ENCODE data around the gene CRTC1. TPM values are rescaled to one million over a fixed set of nuclear protein-coding genes. Genes with fewer than 3 reads are reported as not detected.

CRTC1 gene
- total RNA-seq, 1 donor from 2014 or later: 0.79 TPM

GRCh38 chr19:18737954-18738351, 54.5 kb downstream of the CRTC1 start:
- FAIRE-seq: no peak
- Histone ChIP-seq H3K36me3 (ENCODE audit: control insufficient read depth, insufficient read depth, low read length) (no peaks in the 10 kb centered on the region), H3K4me3 (ENCODE audit: low read depth, low read length) (no peak overlapping the region), H3K27me3 (ENCODE audit: control insufficient read depth, insufficient read depth, low read length) (no peaks in the 10 kb centered on the region)
- no peak for DNase-seq (ENCODE audit: low read depth)
- TF ChIP-seq CTCF (IDR thresholded peaks at IDR 0.05; ENCODE audit: insufficient read depth, low read length, severe bottlenecking): no peak

- no peak for FAIRE-seq
- H3K4me3 ChIP-seq (ENCODE audit: low read depth, low read length): no peak overlapping the region
- TF ChIP-seq CTCF (IDR thresholded peaks at IDR 0.05; ENCODE audit: insufficient read depth, low read length, severe bottlenecking): no peak
- no peaks in the 10 kb centered on the region for H3K27me3 ChIP-seq (ENCODE audit: control insufficient read depth, insufficient read depth, low read length)
- DNase-seq (ENCODE audit: low read depth): no peak
- no peaks in the 10 kb centered on the region for H3K36me3 ChIP-seq (ENCODE audit: control insufficient read depth, insufficient read depth, low read length)
These were observed 55.6 kb downstream of the CRTC1 start for GRCh38 chr19:18738961-18739690.

GRCh38 chr19:18741124-18742121, 57.9 kb downstream of the CRTC1 start:
- FAIRE-seq: no peak
- H3K4me3 ChIP-seq (ENCODE audit: low read depth, low read length): no peak overlapping the region
- DNase-seq (ENCODE audit: low read depth): no peak
- H3K27me3 ChIP-seq (ENCODE audit: control insufficient read depth, insufficient read depth, low read length): no peaks in the 10 kb centered on the region
- TF ChIP-seq CTCF (IDR thresholded peaks at IDR 0.05; ENCODE audit: insufficient read depth, low read length, severe bottlenecking): no peak
- no peaks in the 10 kb centered on the region for H3K36me3 ChIP-seq (ENCODE audit: control insufficient read depth, insufficient read depth, low read length)

- Histone ChIP-seq H3K4me3 (ENCODE audit: low read depth, low read length) (no peak overlapping the region), H3K27me3 (ENCODE audit: control insufficient read depth, insufficient read depth, low read length) (no peaks in the 10 kb centered on the region), H3K36me3 (ENCODE audit: control insufficient read depth, insufficient read depth, low read length) (no peaks in the 10 kb centered on the region)
- no peak for DNase-seq (ENCODE audit: low read depth)
- no peak for TF ChIP-seq CTCF (IDR thresholded peaks at IDR 0.05; ENCODE audit: insufficient read depth, low read length, severe bottlenecking)
- FAIRE-seq: no peak
These were observed 58.8 kb downstream of the CRTC1 start for GRCh38 chr19:18742324-18742723.

- no peak overlapping the region for H3K4me3 ChIP-seq (ENCODE audit: low read depth, low read length)
- H3K36me3 ChIP-seq (ENCODE audit: control insufficient read depth, insufficient read depth, low read length): no peaks in the 10 kb centered on the region
- no peaks in the 10 kb centered on the region for H3K27me3 ChIP-seq (ENCODE audit: control insufficient read depth, insufficient read depth, low read length)
- DNase-seq (ENCODE audit: low read depth) (peak; percentile 17), FAIRE-seq (no peak)
- no peak for TF ChIP-seq CTCF (IDR thresholded peaks at IDR 0.05; ENCODE audit: insufficient read depth, low read length, severe bottlenecking)
These were observed 59.6 kb downstream of the CRTC1 start for GRCh38 chr19:18742838-18743783.
